Measurements from ENCODE around the gene KDF1. TPM values are rescaled to one million over a fixed set of nuclear protein-coding genes. Genes with fewer than 3 reads are reported as not detected.

The KDF1 gene
- total and polyA plus RNA-seq, 2 of the 13 experiments (the other 11 are each of a cell fraction or from before 2014, with no cell fraction given) = 1.9 to 4.9 TPM

- TF ChIP-seq, protein P1, sequence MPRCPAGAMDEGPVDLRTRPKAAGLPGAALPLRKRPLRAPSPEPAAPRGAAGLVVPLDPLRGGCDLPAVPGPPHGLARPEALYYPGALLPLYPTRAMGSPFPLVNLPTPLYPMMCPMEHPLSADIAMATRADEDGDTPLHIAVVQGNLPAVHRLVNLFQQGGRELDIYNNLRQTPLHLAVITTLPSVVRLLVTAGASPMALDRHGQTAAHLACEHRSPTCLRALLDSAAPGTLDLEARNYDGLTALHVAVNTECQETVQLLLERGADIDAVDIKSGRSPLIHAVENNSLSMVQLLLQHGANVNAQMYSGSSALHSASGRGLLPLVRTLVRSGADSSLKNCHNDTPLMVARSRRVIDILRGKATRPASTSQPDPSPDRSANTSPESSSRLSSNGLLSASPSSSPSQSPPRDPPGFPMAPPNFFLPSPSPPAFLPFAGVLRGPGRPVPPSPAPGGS (CRISPR knock-in tag; IDR thresholded peaks at IDR 0.05) = peak; percentile 35; the same call in 1 of the 2 replicates
- peak; percentile 53; the same call in 1 of the 2 replicates for TF ChIP-seq ZNF563 (CRISPR knock-in tag; IDR thresholded peaks at IDR 0.05)
- TF ChIP-seq ZBED4 (CRISPR knock-in tag; IDR thresholded peaks at IDR 0.05; ENCODE audit: borderline replicate concordance) = no peak
- TF ChIP-seq FLYWCH1 (CRISPR knock-in tag; IDR thresholded peaks at IDR 0.05) = no peak
- TF ChIP-seq PITX1 (CRISPR knock-in tag; IDR thresholded peaks at IDR 0.05) = no peak; the same call in 1 of the 2 replicates
- no peak for TF ChIP-seq NBN (conservative IDR thresholded peaks at IDR 0.05)
- peak; percentile 57; the same call in 1 of the 2 replicates for TF ChIP-seq ZSCAN31 (CRISPR knock-in tag; IDR thresholded peaks at IDR 0.05; ENCODE audit: low read depth)
- no peak for TF ChIP-seq SKI (IDR thresholded peaks at IDR 0.05; ENCODE audit: partially characterized antibody)
- TF ChIP-seq SYNCRIP (IDR thresholded peaks at IDR 0.05; ENCODE audit: insufficient read depth, low read depth, low read length) = no peak
- TF ChIP-seq FOXC1 (CRISPR knock-in tag; IDR thresholded peaks at IDR 0.05; ENCODE audit: borderline replicate concordance) = peak; percentile 33; the same call in 1 of the 2 replicates
- no peak for TF ChIP-seq ZNF503 (CRISPR knock-in tag; IDR thresholded peaks at IDR 0.05)
- no peak for TF ChIP-seq ZNF510 (CRISPR knock-in tag; IDR thresholded peaks at IDR 0.05; ENCODE audit: low read depth)
- TF ChIP-seq ZMYM3 (CRISPR knock-in tag; IDR thresholded peaks at IDR 0.05) = peak; percentile 85
- TF ChIP-seq SNRNP70 (IDR thresholded peaks at IDR 0.05; ENCODE audit: low read depth, low read length) = no peak
- no peak for TF ChIP-seq ZNF280B (CRISPR knock-in tag; IDR thresholded peaks at IDR 0.05; ENCODE audit: borderline replicate concordance)
- TF ChIP-seq, protein P2, sequence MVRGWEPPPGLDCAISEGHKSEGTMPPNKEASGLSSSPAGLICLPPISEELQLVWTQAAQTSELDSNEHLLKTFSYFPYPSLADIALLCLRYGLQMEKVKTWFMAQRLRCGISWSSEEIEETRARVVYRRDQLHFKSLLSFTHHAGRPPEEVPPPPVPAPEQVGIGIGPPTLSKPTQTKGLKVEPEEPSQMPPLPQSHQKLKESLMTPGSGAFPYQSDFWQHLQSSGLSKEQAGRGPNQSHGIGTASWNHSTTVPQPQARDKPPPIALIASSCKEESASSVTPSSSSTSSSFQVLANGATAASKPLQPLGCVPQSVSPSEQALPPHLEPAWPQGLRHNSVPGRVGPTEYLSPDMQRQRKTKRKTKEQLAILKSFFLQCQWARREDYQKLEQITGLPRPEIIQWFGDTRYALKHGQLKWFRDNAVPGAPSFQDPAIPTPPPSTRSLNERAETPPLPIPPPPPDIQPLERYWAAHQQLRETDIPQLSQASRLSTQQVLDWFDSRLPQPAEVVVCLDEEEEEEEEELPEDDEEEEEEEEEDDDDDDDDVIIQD (CRISPR knock-in tag; IDR thresholded peaks at IDR 0.05; ENCODE audit: low read depth) = no peak
Observed at GRCh38 chr1:26959722-26960624, at the start of gene KDF1 (continued).
